GM19324 (cell line): Measurements from ENCODE around the gene SOHLH1.

Source experiments
- ATAC-seq: cut with Tn5 transposase; IDR thresholded peaks from one replicate; pipeline ENCODE4 v1.9.1; 2021; ENCODE audit warnings: mild to moderate bottlenecking, moderate library complexity; ENCODE audit not compliant: unreplicated experiment, low FRiP score

The SOHLH1 gene

DNA sequence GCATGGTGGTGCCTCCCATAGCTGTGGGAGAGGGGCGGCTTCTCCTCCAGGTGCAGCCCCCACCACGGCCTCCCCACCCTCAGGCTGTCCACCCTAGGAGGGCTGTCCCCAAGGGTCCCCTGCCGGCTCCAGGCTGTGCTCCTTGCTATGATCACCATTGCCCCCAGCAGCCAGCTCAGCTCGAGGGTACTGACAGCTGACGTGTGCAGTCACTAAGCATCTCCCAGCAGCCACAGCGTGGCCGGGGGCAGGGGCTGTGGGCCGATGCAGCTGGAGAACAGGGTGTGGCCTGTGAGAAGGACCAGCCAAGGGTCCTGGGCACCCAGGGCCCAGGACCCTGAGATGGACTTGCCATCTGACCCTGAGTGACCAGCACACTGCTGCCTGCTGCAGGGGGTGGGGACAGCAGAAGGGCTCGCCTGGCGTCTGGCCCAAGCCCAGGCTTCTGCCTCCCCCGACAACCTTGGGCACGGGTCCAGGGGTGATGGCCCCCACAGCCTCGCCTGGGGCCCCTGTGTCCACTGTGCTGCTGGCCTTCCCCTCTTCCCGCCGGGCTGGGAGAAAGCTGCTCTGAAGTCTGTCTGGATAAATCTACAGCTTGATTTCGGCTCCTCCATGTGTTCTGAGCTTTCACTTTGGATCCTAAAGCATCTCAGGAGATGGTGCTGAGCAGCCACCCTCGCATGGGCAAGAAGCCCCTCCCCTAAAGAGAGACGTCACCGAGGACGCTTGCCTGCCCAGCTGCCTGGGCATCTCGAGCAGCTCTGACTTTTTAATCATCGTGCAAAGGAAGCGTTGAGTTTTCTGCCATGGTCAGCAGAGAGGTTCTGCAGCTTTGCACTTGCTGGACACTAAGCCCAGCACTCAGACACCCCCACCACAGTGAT is 8.2 kb upstream of the SOHLH1 start:
- ATAC-seq: no peak

DNA sequence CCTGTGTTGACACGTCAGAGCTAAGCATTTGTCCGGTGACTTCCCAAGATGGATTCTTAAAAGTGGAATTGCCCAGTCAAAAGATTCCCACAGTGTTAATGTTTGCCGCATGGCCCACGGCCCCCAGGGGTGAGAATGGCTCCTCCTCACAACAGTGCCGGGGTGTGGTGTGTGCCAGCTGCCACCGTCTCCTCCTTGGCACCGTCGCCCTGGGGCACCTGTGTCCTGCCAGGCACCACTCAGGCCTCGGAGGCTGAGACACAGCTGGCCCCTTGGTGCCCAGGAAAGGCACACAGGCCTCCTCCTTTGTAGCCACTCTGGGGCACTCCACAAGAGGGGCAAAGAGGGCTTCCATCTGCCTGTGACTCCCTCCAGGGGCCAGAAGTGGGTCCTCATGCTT is 7.0 kb upstream of the SOHLH1 start:
- ATAC-seq: no peak

DNA sequence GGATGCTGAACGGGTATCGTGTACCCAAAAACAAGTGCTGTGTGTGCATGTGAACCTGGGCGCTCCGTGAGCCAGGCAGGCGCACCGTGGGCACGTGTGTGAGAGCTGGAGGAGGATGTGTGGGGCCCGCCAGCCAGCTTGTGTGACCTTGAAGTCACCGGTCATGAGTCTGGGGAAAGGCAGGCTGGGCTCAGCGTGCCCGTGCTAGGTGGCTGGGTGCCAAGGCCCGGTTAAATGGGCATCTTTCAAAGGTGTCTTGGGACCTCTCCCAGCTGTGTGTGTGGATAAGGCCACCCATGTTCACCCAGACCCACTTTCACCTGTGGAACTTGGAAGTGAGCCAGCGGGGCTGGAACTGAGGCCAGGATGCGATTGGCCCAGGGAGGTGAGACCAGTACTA is 6.1 kb upstream of the SOHLH1 start:
- no peak for ATAC-seq

DNA sequence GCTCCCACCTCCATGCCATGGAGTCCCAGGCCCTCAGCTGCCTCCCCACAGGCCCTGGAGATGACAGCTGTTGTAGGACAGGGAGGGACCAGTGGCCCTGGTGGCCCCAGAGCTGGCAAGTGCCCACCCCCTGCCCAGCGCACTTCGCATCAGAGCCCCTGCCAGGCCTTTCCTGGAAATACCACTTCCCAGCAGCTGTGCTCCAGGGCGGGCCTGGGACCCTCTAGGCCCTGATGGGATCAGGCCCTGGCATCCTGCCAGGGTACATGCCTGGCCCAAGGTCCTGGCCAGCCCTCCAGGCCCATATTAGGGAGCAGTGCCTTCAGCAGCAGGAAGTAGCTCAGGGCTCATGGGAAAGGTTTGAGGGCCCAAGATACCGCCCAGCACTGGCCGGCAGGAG is 5.2 kb upstream of the SOHLH1 start:
- ATAC-seq: no peak

DNA sequence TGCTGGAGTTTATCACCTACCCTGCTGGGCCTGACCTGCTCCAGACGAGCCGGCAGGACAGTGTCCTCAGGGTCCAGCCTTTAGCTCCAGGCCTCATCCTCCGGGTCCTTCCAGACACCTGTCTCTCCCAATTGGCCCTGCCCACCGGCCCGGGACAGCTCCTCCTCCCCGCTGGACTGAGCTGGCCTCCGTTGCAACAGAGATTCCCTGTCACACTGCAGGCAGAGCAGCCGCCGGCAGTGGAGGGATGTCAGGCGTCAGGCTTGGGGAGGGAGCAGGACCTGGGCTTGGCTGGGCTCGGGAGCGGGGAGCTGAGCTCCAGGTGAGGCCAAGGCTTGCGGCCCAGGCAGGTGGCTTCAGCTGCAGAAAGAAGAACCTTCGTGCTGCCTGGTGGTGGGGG is 4.4 kb upstream of the SOHLH1 start:
- no peak for ATAC-seq

- no peak for ATAC-seq
These were observed 2.9 kb upstream of the SOHLH1 start, which contains the start of gene KCNT1 for GRCh38 chr9:135701959-135702721. Gene KCNT1, plus strand, starts transcription at chr9:135702185. Its CDS starts 74 bp downstream, at chr9:135702259.

DNA sequence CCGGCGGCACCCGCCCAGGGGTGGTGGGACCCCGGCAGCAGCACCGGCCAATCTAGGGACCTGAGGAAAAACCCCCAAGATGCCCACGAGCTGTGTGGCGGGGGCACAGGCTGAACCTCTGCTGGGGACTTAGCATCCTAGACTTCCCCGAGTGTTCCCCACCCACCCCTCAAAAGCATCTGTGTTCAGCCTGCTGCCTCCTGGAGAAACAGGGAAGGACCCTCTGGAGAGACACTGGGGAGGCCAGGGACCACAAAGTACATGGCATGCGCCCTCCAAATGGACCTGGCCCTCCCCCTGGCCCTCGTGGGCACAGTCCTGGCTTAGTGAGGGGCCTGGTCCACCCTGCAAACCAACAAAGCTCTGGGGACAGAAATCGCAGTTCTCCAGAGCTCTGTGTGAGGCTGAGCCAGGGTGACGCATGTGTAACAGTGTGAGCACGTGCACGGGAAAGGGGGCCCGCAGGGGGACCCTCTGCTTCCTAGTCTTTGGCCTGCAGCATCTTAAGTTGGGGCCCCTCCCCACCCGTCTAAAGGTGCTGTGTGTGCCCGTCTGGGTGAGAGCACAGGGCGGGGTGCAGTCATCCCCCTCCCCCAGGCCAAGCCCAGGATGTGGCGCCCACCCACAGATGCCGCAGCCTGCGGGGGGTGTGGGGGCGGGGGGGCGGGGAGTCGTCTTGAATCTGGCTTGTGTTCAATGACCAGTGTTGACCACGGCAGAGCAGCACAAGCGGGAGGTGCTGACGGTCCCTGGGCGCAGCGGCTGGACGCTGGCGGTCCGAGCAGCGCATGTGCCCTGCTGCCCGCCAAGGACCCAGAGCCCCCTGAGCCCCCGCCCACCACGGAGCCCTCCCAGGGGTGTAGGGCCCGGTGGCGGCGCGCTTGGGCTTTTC is 2.0 kb upstream of the SOHLH1 start:
- ATAC-seq: no peak

GRCh38 chr9:135700525-135700924 is 1.2 kb upstream of the SOHLH1 start:
- no peak for ATAC-seq

GRCh38 chr9:135698767-135699166 is 514 bp downstream of the SOHLH1 start:
- no peak for ATAC-seq

DNA sequence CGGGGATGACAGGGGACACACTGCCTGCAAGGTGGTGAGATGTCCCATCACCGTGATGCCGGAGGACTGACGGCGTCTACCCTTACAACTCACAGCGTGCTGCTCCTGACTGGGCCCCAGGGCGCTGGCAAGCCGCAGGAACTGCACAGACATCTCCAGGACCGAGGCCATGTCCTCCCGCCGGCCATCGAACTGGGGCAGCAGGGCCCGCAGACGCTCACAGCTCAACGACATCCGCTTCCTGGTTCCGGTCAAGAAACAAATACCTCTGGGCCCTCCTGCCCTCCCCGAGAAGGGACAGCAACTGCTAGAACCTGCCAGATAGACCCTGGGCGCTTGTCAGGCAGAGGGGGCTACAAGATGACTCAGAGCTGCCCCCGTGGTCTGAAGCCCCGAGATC is 1.0 kb downstream of the SOHLH1 start:
- no peak for ATAC-seq

- no peak for ATAC-seq
These were observed 2.1 kb downstream of the SOHLH1 start for GRCh38 chr9:135697226-135697625.

- ATAC-seq: no peak
These were observed 2.8 kb downstream of the SOHLH1 start for GRCh38 chr9:135696446-135696845.

GRCh38 chr9:135695642-135696041 is 3.6 kb downstream of the SOHLH1 start:
- ATAC-seq: no peak

DNA sequence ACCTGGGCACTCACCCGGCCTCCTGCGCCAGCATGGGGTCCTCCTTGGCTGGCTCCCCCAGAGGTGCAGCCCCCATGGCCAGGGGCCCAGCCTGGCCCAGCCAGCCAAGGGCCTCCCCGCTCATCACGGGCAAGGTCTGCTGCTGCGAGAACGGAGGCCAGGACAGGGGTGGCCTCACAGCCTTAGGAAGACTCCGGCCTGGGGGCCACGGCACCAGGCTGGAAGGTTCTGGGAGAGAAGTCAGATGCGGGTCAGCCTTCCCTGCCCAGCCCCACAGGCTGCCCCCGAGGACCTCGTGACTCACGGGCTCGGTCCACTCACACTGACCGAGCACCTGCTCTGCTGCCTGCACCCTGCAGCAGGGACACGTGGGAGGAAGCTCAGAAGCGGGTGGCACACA is 4.2 kb downstream of the SOHLH1 start:
- no peak for ATAC-seq

- ATAC-seq: no peak
These were observed 4.9 kb downstream of the SOHLH1 start for GRCh38 chr9:135694414-135694813.

DNA sequence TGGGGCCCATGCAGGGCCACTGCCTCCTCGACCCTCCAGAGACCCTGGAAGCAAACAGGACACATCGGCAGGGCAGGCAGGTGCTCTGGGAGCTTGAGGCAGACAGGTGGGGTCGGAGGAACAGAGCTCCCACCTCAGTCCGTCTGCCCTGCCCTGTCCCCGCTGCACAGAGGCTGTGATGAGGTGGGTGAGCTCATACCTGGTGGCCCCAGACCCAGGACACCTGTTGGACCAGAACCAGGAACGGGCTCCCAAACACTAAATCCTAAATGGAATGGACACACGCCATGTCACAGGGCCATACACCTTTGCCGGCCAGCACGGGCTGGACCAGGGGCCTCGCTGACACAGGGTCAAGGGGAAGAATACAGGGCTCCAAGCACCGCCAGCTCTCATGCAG is 5.5 kb downstream of the SOHLH1 start:
- ATAC-seq: no peak

DNA sequence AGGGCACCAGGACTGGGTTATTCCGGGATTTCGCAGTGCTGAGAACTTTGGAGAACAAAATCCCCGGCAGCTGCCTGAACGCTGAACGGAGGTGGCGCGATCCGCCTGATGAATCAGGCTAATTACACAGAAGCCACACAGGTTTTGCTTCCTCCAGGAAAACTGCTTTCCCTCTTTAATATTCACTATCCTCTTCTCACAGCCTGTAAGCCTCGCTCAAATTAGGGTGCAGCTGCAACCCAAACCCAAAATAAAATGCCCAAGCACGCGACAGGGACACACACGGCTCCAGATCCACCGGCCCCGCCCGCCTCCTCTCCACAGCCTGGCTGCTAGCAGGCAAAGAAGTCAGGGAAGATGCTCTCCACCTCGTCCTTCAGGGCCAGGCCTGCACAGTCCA is 6.0 kb downstream of the SOHLH1 start:
- no peak for ATAC-seq

GRCh38 chr9:135692410-135692809 is 6.9 kb downstream of the SOHLH1 start:
- ATAC-seq: no peak

GRCh38 chr9:135690836-135691570 is 8.3 kb downstream of the SOHLH1 start:
- ATAC-seq: no peak

DNA sequence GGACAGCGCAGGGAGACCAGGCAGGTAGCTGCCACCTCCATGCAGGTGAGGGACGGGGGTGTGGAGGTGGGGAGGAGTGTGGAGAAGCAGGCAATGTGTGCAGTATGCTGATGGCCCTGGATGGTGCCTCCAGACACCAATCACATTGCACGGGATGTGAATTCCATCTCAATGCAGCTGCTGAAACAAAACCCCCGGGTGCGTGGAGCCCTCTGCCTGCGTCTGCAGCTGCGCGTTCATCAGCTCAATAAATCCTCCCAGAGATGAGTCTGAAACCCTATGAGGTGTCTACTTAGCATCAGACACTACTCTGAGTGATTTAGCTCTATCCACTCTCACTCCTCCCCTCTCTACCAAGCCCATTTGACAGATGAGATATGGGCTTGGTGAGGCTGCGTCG is 10.3 kb downstream of the SOHLH1 start:
- no peak for ATAC-seq
